Measurements from ENCODE around the gene GPR62.

GPR62 gene

DNA sequence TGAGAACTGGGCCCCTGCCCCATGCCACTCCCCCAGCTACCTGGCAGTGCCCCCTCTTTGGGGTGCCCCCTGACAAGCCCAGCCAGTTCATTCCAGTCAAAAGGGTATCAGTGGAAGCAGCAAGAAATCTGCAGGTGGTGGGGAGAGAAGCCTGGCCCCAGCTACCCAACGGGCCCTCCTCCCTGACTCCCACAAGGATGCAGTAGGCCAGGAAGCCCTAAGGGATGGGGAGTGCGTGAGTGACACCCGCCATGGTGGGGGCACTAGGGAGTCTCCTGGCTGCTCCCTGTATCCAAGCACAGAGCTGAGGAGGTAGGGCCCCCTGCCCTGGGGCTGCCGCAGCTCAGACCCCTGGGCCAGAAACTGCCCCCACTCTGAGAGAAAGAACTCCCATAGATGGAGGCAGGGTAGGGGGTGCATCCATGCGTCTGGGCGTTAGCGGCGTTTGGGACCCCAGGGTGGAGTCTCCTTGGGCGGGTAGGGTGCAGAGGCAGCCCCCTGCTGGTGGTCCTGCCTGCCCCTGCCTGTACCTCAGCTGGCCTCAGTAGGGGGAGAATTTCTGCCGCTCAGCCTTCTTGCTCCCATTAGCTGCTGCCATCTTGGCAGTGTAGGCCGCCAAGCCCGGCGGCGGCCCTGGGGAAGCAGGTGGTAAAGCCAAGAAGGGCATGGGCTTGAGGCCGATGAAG lies 2.5 kb downstream of the GPR62 start:
- no peak for DNase-seq

GRCh38 chr3:51958603-51959521 lies 3.7 kb downstream of the GPR62 start:
- DNase-seq, result no peak

DNA sequence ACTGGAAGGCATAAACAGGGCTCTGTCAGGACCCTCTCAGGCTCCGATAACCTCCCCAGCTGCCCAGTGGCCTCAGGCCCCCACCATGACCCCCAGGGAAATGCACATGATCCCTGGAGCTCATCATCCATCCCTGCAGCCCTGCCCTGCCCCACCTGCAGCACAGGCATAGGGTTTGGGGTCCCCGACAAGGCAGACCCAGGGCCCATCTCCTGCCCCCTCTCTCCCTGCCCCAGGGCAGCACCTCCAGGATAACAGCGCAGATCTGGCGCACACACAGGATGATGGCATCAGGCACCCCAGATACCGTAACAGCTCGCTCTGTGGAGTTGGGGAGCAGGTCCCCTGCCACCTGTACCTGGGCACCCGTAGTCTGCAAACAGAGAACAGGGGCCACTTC lies 4.5 kb downstream of the GPR62 start:
- DNase-seq, result no peak

DNA sequence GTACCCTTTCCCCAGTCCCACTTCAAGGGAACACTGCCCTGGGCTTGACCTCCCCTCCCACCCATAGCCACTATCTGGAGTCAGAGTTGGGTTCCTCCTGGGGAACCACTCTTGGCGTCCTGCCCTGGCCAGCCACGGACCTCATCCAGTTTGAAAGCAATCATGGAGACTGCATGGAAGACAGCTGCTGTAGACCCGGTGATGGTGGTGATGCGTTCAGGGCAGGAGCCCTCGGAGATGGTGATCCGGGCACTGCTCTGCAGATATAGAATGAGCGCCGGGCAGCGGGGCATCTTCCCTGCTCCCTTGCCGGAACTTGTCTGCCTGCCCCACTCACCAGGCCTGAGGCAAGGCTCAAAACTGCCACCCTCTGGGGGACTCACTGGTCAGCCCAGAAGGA lies 5.2 kb downstream of the GPR62 start:
- no peak for DNase-seq

GRCh38 chr3:51961011-51961410 lies 5.8 kb downstream of the GPR62 start:
- no peak for DNase-seq

GRCh38 chr3:51961602-51962569 lies 6.7 kb downstream of the GPR62 start:
- DNase-seq, result no peak

GRCh38 chr3:51962854-51963530 lies 7.8 kb downstream of the GPR62 start:
- no peak for DNase-seq

- no peak for DNase-seq
These were observed 8.8 kb downstream of the GPR62 start for GRCh38 chr3:51963951-51964451.

GRCh38 chr3:51964521-51964920 lies 9.3 kb downstream of the GPR62 start:
- DNase-seq, result no peak

GRCh38 chr3:51966016-51966415 lies 10.8 kb downstream of the GPR62 start:
- no peak for DNase-seq

DNA sequence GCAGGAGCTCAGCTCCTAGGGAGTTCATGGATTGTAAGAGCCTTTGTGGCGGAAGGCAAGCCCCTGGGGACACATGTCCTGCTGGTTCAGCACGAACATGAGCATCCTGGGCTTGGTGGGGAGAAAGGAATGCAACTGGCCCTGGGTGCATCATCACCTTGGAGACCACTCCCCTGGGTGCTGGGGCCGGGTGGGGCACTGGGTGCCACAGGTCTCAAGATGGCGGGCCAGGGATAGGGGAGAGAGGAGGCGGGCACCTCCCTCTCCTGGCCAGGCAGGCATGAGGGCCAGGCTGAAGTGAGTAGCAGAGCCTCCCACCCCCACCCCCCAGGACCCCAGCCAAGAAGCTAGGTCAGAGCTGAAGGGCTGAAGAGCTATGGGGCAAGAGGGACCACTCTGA lies 11.3 kb downstream of the GPR62 start:
- no peak for DNase-seq

- DNase-seq, result no peak
These were observed 11.8 kb downstream of the GPR62 start for GRCh38 chr3:51966922-51967383.

GRCh38 chr3:51967384-51968169 lies 12.4 kb downstream of the GPR62 start, which contains the start of gene PCBP4:
TSS of gene PCBP4 (minus strand) at chr3:51967454. CDS start at chr3:51961240, 6,214 bp downstream.
- DNase-seq, result no peak

GRCh38 chr3:51968170-51968775 lies 13.1 kb downstream of the GPR62 start:
- no peak for DNase-seq

GRCh38 chr3:51968883-51969678 lies 13.9 kb downstream of the GPR62 start:
- DNase-seq, result no peak

- DNase-seq, result no peak
These were observed 14.7 kb downstream of the GPR62 start for GRCh38 chr3:51969841-51970240.

- DNase-seq, result no peak
These were observed 15.6 kb downstream of the GPR62 start for GRCh38 chr3:51970606-51971300.

- DNase-seq, result no peak
These were observed 16.2 kb downstream of the GPR62 start for GRCh38 chr3:51971350-51971749.

Data from bone marrow (tissue), 2 donors.